WI38 (cell line): ENCODE data around the gene NFIA.
"Not testable (repeated sequence)": the region's sequence is repeated elsewhere in the genome, so short reads cannot be mapped to it uniquely, and the experiment has no call there.

Experiments used
- H3K4me3 ChIP-seq: 2 replicates; pipeline ENCODE4 v1.5.1; 2011; ENCODE audit warnings: low read depth, mild to moderate bottlenecking, control low read depth, low read length
- TF ChIP-seq, protein P1 (sequence below): IDR thresholded peaks from 2 replicates; pipeline ENCODE4 v1.5.1; 2012; ENCODE audit warnings: low read depth, mild to moderate bottlenecking, control low read depth, low read length

The NFIA gene

DNA sequence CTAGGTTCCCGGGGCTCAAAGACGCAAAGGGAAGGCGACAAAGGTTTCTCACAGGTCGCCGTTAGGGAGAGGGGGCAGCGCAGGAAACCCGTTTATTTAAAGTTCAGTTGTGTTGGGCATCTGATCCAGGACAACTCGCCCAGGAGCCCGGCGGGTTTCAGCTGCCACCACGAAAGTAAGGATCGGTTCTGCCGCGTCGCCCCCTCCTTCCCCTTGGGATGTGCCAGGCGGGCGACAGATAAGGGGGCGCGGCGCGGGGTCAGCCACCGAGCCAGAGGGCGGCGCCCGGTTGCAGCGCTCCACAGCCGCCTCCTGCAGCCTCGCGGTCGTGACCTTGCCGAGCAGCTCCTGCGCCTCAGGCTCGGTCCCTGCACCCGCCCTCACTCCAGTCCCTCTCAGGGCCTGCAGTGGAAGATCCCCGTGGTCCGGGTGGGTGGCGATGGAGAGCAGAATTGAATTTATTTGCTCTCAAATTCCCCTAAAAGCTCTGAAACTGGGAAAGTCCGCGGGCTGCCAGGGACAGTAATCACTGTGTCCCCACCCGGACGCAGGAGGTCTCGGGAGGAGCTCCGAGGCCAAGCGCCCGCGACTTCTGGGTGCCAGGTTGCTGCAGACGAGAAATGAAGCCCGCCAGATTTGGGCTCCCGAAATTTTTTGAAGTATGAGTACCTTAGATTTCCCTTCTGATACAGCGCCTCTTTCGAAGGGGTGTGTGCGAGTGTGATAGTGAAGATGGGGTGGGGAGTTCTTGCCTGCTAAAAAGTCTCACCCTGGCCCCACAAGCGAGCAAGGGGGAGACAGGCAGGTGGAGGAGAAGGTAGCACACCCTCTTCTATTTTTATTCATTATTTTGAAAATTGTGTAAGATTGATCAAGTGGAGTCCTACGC lies 28.4 kb upstream of the NFIA start:
- TF ChIP-seq, protein P1, sequence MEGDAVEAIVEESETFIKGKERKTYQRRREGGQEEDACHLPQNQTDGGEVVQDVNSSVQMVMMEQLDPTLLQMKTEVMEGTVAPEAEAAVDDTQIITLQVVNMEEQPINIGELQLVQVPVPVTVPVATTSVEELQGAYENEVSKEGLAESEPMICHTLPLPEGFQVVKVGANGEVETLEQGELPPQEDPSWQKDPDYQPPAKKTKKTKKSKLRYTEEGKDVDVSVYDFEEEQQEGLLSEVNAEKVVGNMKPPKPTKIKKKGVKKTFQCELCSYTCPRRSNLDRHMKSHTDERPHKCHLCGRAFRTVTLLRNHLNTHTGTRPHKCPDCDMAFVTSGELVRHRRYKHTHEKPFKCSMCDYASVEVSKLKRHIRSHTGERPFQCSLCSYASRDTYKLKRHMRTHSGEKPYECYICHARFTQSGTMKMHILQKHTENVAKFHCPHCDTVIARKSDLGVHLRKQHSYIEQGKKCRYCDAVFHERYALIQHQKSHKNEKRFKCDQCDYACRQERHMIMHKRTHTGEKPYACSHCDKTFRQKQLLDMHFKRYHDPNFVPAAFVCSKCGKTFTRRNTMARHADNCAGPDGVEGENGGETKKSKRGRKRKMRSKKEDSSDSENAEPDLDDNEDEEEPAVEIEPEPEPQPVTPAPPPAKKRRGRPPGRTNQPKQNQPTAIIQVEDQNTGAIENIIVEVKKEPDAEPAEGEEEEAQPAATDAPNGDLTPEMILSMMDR, result no peak
- H3K4me3 ChIP-seq, result no peak overlapping the region

DNA sequence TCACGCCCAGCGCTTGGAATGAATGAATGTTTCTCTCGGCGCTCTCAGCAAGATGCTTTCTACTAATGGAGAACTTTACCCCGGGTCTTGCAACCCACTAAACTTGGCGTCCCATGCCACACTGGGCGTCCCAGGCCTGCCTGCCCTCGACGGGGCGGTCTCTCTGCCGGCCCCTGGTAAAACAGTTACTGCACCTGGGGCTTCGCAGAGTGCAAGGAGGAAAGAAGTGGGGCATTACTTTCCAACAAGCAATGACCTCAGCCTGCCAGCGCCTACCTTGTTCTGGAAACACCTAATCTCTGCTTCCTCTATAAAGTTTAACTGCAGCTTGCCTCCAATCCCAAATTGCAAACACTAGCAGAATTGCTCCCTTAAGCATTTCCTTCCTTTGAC lies 27.8 kb upstream of the NFIA start:
- TF ChIP-seq, protein P1, result no peak
- no peak overlapping the region for H3K4me3 ChIP-seq

DNA sequence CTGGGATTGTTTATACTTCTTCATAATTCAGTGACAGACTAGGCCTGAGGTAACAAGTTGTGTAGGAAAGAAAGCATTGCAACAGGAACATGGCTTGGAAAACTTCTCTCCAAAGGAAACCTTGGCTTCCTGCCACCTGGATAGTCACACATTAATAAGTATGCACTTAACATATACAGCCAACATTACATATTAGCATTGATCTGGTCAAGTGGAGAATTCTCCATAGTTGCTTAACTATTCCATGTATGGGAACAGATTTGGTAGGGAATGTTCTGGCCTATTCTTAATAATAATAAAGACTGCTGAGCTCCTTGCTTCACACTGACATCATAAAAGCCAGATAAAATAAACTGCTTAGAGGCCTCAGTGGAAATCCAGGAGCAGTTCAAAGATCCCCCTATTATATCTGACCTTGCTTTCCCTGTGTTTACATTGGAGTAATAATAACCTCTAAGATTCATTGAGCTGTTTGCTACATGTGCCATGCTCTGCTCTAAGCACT lies 27.2 kb upstream of the NFIA start:
- no peak overlapping the region for H3K4me3 ChIP-seq
- TF ChIP-seq, protein P1, result no peak

DNA sequence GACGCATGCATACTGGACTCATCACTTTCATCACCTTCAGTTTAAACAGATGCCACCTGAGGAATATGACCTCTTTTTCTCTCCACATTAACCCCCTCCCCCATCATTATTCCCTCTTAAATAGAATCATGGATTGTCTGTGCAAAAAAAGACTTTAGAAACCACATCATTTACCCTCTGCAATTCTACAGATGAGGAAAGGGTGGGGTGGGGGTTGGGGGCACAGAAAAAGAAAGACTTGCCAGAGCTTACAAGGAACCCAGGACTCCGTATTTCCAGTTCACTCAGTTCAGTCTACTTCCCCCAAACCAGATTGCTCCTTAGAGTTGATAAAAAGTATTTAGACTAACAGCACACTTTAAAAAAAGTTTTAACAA lies 26.2 kb upstream of the NFIA start:
- H3K4me3 ChIP-seq, result no peak overlapping the region
- TF ChIP-seq, protein P1, result no peak

DNA sequence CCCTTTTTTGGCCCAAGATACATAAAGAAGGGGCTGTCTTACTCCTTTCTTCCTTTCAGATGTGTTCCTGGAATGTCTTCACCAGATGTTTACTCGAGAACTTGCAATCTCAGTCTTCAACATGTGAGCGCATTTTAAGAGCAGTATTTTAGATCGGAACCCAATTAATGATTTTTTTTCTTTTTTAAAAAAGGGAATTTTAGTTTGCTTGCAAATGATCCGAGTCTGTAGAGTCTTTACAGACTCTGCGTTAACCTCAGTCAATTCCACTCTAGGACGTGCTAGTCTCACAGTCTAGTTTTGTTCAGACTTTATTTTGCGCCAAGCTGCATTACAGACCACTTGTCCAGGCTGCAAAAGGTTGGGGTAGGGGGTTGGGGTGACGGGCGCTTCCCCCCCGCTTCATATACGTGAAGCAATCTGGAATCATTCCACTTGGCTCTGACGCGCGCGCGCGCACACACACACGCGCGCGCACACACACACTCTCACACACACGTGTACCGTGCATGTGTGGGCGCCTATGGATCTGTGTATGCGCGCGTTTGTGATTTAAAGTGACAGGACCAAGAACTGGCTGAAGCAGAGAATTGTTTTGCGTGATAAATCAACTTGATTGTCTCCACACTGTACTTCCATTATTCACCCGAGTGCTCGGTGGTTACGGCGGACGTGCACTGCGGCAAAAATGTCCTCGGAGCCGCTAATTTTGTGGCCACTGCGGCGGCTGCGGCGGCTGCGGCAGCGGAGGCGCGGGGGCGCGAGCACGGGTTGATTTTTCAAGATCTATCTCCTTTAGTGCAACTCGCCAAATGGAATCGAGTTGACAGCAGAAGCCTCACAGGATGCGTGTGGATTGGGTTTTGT lies 25.6 kb upstream of the NFIA start:
- peak overlapping the region; percentile 60 for H3K4me3 ChIP-seq
- TF ChIP-seq, protein P1, result no peak

DNA sequence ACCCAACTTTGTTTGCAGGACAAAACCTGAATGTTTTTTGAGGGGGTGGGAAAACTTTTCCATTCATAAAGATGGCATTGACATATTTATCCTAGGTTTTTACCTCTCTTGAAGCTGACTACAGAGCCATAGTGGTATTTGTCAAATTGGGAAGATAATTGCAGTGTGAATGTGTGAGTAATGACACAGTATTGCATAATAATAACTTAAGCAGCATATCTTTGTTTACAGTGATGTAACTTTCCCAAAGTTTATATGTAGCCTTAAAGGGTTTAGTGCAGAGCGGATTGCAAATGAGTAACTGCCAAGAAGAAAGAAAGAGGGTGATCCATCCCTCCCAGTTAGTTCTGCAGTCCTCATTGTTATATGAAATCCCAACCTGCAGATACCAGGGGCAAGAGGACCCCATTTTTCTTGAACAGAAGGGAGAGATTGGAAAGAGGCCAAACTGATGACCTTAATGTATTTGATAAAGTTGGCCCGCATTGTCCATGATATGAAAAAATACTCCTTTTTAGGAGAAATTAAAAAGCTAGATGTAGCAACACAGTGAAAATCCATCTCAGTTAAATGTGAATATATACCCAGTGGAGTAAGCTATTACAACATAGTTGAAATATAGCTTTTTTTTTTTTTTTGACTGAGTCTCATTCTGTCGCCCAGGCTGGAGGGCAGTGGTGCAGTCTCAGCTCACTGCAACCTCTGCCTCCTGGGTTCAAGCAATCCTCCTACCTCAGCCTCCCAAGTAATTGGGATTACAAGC lies 23.7 kb upstream of the NFIA start:
- no peak overlapping the region for H3K4me3 ChIP-seq
- TF ChIP-seq, protein P1, result no peak

DNA sequence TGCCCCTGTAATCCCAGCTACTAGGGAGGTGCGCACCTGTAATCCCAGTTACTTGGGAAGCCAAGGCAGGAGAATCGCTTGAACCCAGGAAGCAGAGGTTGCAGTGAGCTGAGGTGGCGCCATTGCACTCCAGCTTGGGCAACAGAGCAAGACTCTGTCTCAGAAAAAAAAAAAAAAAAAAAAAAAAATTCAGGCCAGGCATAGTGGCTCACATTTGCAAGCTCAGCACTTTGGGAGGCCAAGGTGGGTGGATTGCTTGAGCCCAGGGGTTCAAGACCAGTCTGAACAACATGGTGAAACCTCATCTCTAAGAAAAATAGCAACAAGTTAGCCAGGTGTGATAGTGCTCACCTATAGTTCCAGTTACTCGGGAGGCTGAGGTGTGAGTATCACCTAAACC lies 20.8 kb upstream of the NFIA start:
- not testable (repeated sequence) for H3K4me3 ChIP-seq
